Keratinocyte (primary cell): ENCODE data around the gene PTOV1. TPM values are rescaled to one million over a fixed set of nuclear protein-coding genes. Genes with fewer than 3 reads are reported as not detected.

Experiments
- DNase-seq: peaks from one replicate; pipeline ENCODE4 v3.0.0-alpha.2; 2011; ENCODE audit warnings: low read depth, missing footprints, low spot score
- FAIRE-seq: peaks from 2 replicates; lab custom pipeline; 2011; peaks lifted over from hg19 to GRCh38; lab: Jason Lieb, UNC
- H2AFZ ChIP-seq: 2 replicates; pipeline ENCODE4 v1.6.0; 2012; ENCODE audit warnings: low read length, control low read depth, inconsistent platforms; ENCODE audit not compliant: control insufficient read depth
- H3K27ac ChIP-seq: 2 replicates; pipeline ENCODE4 v1.5.1; 2011; ENCODE audit warnings: low read length; ENCODE audit not compliant: control insufficient read depth, insufficient read depth
- H3K27me3 ChIP-seq: 3 replicates; pipeline ENCODE4 v1.6.0; 2011; ENCODE audit warnings: low read length; ENCODE audit not compliant: control insufficient read depth, insufficient read depth; ENCODE audit errors: extremely low read depth
- H3K36me3 ChIP-seq, 2 experiments: 2 replicates in 1 of 2; 3 replicates in 1 of 2; pipeline ENCODE4 v1.5.1; 2011; ENCODE audit warnings: low read length in 2 of 2, mild to moderate bottlenecking in 1 of 2; ENCODE audit not compliant: control insufficient read depth in 2 of 2, insufficient read depth in 2 of 2; ENCODE audit errors: extremely low read depth in 1 of 2
- H3K4me1 ChIP-seq: 3 replicates; pipeline ENCODE4 v1.5.1; 2011; ENCODE audit warnings: low read length; ENCODE audit not compliant: control insufficient read depth, insufficient read depth; ENCODE audit errors: extremely low read depth
- H3K4me2 ChIP-seq: 3 replicates; pipeline ENCODE4 v1.6.0; 2011; ENCODE audit warnings: low read depth, low read length; ENCODE audit not compliant: control insufficient read depth, insufficient read depth; ENCODE audit errors: extremely low read depth
- H3K4me3 ChIP-seq, 3 experiments: fragments of 200-600 bp in 1 of 3; sonication (generic) in 1 of 3; 2 replicates in 2 of 3; 3 replicates in 1 of 3; pipeline ENCODE4 v1.5.1; 2011 to 2016; ENCODE audit warnings: low read length in 3 of 3, mild to moderate bottlenecking in 3 of 3, control low read depth in 2 of 3, inconsistent platforms in 1 of 3, low read depth in 1 of 3, mixed read lengths in 1 of 3, mixed run types in 1 of 3, moderate library complexity in 1 of 3; ENCODE audit not compliant: control insufficient read depth in 2 of 3, insufficient read depth in 2 of 3; ENCODE audit errors: extremely low read depth in 1 of 3
- H3K79me2 ChIP-seq: 2 replicates; pipeline ENCODE4 v1.6.0; 2012; ENCODE audit warnings: low read length; ENCODE audit not compliant: control insufficient read depth, insufficient read depth
- H3K9ac ChIP-seq: 3 replicates; pipeline ENCODE4 v1.6.0; 2011; ENCODE audit warnings: low read length; ENCODE audit not compliant: control insufficient read depth, insufficient read depth; ENCODE audit errors: extremely low read depth
- H3K9me1 ChIP-seq: 3 replicates; pipeline ENCODE4 v1.6.0; 2011; ENCODE audit warnings: low read length; ENCODE audit not compliant: control insufficient read depth, insufficient read depth; ENCODE audit errors: extremely low read depth
- H3K9me3 ChIP-seq: 2 replicates; pipeline ENCODE4 v1.5.1; 2012; ENCODE audit warnings: low read depth, low read length; ENCODE audit not compliant: control insufficient read depth
- H4K20me1 ChIP-seq: 3 replicates; pipeline ENCODE4 v1.6.0; 2011; ENCODE audit warnings: low read length; ENCODE audit not compliant: control insufficient read depth, insufficient read depth; ENCODE audit errors: extremely low read depth
- CTCF ChIP-seq, 3 experiments: IDR thresholded peaks in 1 of 3; conservative IDR thresholded peaks in 1 of 3; optimal IDR thresholded peaks in 1 of 3; 2 replicates in 2 of 3; 3 replicates in 1 of 3; pipeline versions ENCODE3 to v1.5.1; 2011; ENCODE audit warnings: low read length in 3 of 3, mild to moderate bottlenecking in 3 of 3, moderate library complexity in 2 of 3, control low read depth in 1 of 3, inconsistent platforms in 1 of 3; ENCODE audit not compliant: insufficient read depth in 2 of 3; ENCODE audit errors: extremely low read depth in 1 of 3
- EZH2 ChIP-seq: IDR thresholded peaks from one replicate; pipeline ENCODE4 v1.6.1; 2012; ENCODE audit warnings: inconsistent platforms, mild to moderate bottlenecking, low read length, moderate library complexity
- dilution Hi-C: fragments of 300-500 bp; cut with MboI; formaldehyde crosslinking; loops from one replicate; pipeline ENCODE4 v1.7.0; 2020; ENCODE audit warnings: low sequenced_read_pairs; ENCODE audit not compliant: extremely low pct_ligation_motif_present
- polyA plus RNA-seq, 5 experiments: library from polyadenylated mRNA; depleted of rRNA in 3 of 5; stranded (reverse) in 3 of 5; stranded (forward) in 1 of 5; unstranded in 1 of 5; fragments of >200 nt; gene quantifications; 1 replicate in 1 of 5; 2 replicates in 3 of 5; 3 replicates in 1 of 5; pipeline versions ENCODE4 v1.2.1 to v1.2.3, GENCODE V29; 2011 to 2012; ENCODE audit warnings: missing spikeins in 2 of 5, low read depth in 1 of 5, low replicate concordance in 1 of 5

PTOV1 gene
- polyA plus RNA-seq, 1 donor (not counting 4 experiments of a cell fraction or from before 2014, with no cell fraction given): 22.9 TPM

- peak overlapping the region; percentile 100 for H3K27ac ChIP-seq
- dilution Hi-C loops: no loop called here
- H3K9me1 ChIP-seq: no peaks in the 10 kb centered on the region
- no peak overlapping the region for H2AFZ ChIP-seq
- no peaks in the 10 kb centered on the region for H3K27me3 ChIP-seq
- peak overlapping the region; percentile 90 for H3K4me2 ChIP-seq
- TF ChIP-seq EZH2: no peak
- TF ChIP-seq CTCF (optimal IDR thresholded peaks at IDR 0.05 in 1 of 3, IDR thresholded peaks at IDR 0.05 in 1 of 3, conservative IDR thresholded peaks at IDR 0.05 in 1 of 3; ENCODE audit: extremely low read depth in 1 of 3, insufficient read depth in 2 of 3, low read length in 3 of 3): no peak
- DNase-seq (no peak), FAIRE-seq (no peak)
- H3K4me3 ChIP-seq: peak overlapping the region; percentile 78 to 95 (median 92)
- H3K9ac ChIP-seq: peak overlapping the region; percentile 99
- no peaks in the 10 kb centered on the region for H4K20me1 ChIP-seq
- no peaks in the 10 kb centered on the region for H3K9me3 ChIP-seq
- H3K79me2 ChIP-seq: peaks cover 36% of the 10 kb centered on the region
- peaks cover 27% of the 10 kb centered on the region for H3K4me1 ChIP-seq
- peaks cover 18 to 24% of the 10 kb centered on the region in 2 experiments for H3K36me3 ChIP-seq
These were observed 24.2 kb downstream of the PTOV1 start for GRCh38 chr19:49875177-49875576.

GRCh38 chr19:49875857-49876421 lies 25.0 kb downstream of the PTOV1 start:
- no peak for TF ChIP-seq EZH2
- no peak for TF ChIP-seq CTCF (optimal IDR thresholded peaks at IDR 0.05 in 1 of 3, IDR thresholded peaks at IDR 0.05 in 1 of 3, conservative IDR thresholded peaks at IDR 0.05 in 1 of 3; ENCODE audit: extremely low read depth in 1 of 3, insufficient read depth in 2 of 3, low read length in 3 of 3)
- Histone ChIP-seq H3K27ac (peak overlapping the region; percentile 100), H3K79me2 (peaks cover 36% of the 10 kb centered on the region), H3K9me3 (no peaks in the 10 kb centered on the region), H3K36me3 (peaks cover 23 to 28% of the 10 kb centered on the region in 2 experiments), H3K9ac (peak overlapping the region; percentile 99), H4K20me1 (no peaks in the 10 kb centered on the region), H3K4me2 (peak overlapping the region; percentile 90), H3K4me1 (peaks cover 23% of the 10 kb centered on the region), H2AFZ (peak overlapping the region; percentile 76), H3K9me1 (no peaks in the 10 kb centered on the region), H3K27me3 (no peaks in the 10 kb centered on the region), H3K4me3 (peak overlapping the region; percentile 78 to 95 (median 92))
- dilution Hi-C loops: no loop called here
- no peak for DNase-seq
- no peak for FAIRE-seq
